HepG2 (cell line): ENCODE data around the gene TMEM108.

Source experiments
- CENPX ChIP-seq: sonication (generic); formaldehyde crosslinking; IDR thresholded peaks from 2 replicates; pipeline ENCODE4 v1.9.0; 2021; ENCODE audit warnings: mild to moderate bottlenecking, missing genetic modification reagents, moderate library complexity
- CREM ChIP-seq, 2 experiments: sonication (generic) in 1 of 2; formaldehyde crosslinking in 1 of 2; IDR thresholded peaks; 2 replicates each; pipeline versions ENCODE4 v1.4.0 to v1.6.1; 2016 to 2020; ENCODE audit warnings: antibody characterized with exemption in 1 of 2, mild to moderate bottlenecking in 1 of 2, missing genetic modification reagents in 1 of 2
- HDAC1 ChIP-seq: sonication (generic); formaldehyde crosslinking; IDR thresholded peaks from 2 replicates; pipeline ENCODE4 v1.5.1; 2020; ENCODE audit warnings: mild to moderate bottlenecking, missing genetic modification reagents
- MAFK ChIP-seq, 2 experiments: IDR thresholded peaks in 1 of 2; conservative IDR thresholded peaks in 1 of 2; 2 replicates each; pipeline ENCODE4 v1.6.1; 2011; ENCODE audit warnings: improper control_type of control experiment in 2 of 2, low read length in 2 of 2
- MLX ChIP-seq: IDR thresholded peaks from 2 replicates; pipeline ENCODE4 v1.6.1; 2016
- POLR2AphosphoS2 ChIP-seq: IDR thresholded peaks from 2 replicates; pipeline ENCODE4 v1.6.1; 2011; ENCODE audit warnings: low read depth, low read length, improper control_type of control experiment
- RAD21 ChIP-seq: fragments of 450-650 bp; formaldehyde crosslinking; IDR thresholded peaks from 2 replicates; pipeline ENCODE4 v1.5.0; 2020; ENCODE audit warnings: mild to moderate bottlenecking
- SMAD3 ChIP-seq: sonication (generic); formaldehyde crosslinking; IDR thresholded peaks from 2 replicates; pipeline ENCODE4 v1.4.0; 2020; ENCODE audit warnings: missing genetic modification reagents
- TCF7 ChIP-seq: sonication (generic); IDR thresholded peaks from 2 replicates; pipeline ENCODE4 v1.6.1; 2016; ENCODE audit warnings: antibody characterized with exemption, low read depth
- U2AF1 ChIP-seq: fragments of 200-400 bp; formaldehyde crosslinking; optimal IDR thresholded peaks from 2 replicates; pipeline ENCODE3; 2017; ENCODE audit warnings: mild to moderate bottlenecking, low read depth, low read length
- ZC3H13 ChIP-seq: sonication (generic); formaldehyde crosslinking; IDR thresholded peaks from 2 replicates; pipeline ENCODE4 v1.8.1; 2023; ENCODE audit warnings: mild to moderate bottlenecking, missing genetic modification reagents, moderate library complexity
- ZNF317 ChIP-seq: sonication (generic); formaldehyde crosslinking; IDR thresholded peaks from 2 replicates; pipeline ENCODE4 v1.5.0; 2020; ENCODE audit warnings: mild to moderate bottlenecking, missing genetic modification reagents
- ZNF329 ChIP-seq: sonication (generic); formaldehyde crosslinking; IDR thresholded peaks from 2 replicates; pipeline ENCODE4 v1.9.0; 2021; ENCODE audit warnings: low read depth, mild to moderate bottlenecking, missing genetic modification reagents

DNA sequence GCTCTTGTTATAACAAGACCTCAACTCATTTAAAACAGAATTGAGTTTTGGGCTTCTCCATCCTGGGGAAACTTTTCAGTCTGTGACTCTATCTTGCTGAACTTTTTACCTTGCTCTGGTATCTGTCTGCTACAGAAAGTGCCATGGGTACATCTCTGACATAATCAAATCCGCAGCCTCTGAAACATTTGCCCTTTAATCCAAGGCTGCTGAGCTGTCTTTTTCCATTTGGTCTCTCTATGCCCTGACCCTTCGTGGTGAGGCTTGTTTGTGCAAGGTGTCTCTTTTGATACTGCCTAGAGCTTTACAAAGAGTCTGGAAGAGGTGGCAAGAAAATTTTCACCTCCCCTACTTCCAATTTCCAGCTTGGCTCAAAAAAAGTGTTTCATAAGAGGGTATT is 11.3 kb downstream of the TMEM108 start:
- TF ChIP-seq ZNF317 (CRISPR knock-in tag) = no peak
- no peak for TF ChIP-seq RAD21
- no peak for TF ChIP-seq TCF7
- TF ChIP-seq CENPX (CRISPR knock-in tag) = no peak
- no peak for TF ChIP-seq U2AF1
- TF ChIP-seq HDAC1 (CRISPR knock-in tag) = no peak
- TF ChIP-seq CREM (IDR thresholded peaks at IDR 0.05) = no peak
- TF ChIP-seq CREM (CRISPR knock-in tag; IDR thresholded peaks at IDR 0.05) = no peak
- no peak for TF ChIP-seq ZC3H13 (CRISPR knock-in tag)
- no peak for TF ChIP-seq POLR2AphosphoS2
- no peak for TF ChIP-seq SMAD3 (CRISPR knock-in tag)
- TF ChIP-seq MLX (CRISPR knock-in tag) = no peak
- TF ChIP-seq MAFK (conservative IDR thresholded peaks at IDR 0.05 in 1 of 2, IDR thresholded peaks at IDR 0.05 in 1 of 2; ENCODE audit: low read length in 2 of 2) = no peak
- TF ChIP-seq ZNF329 (CRISPR knock-in tag) = no peak
